CD4-positive, alpha-beta T cell treated with Interleukin-1 beta for 1 hour (primary cell): ENCODE measurements around the gene ARFGEF2.
"Not testable (repeated sequence)": the region's sequence is repeated elsewhere in the genome, so short reads cannot be mapped to it uniquely, and the experiment has no call there.

Experiments used
- DNase-seq, 2 donors: peaks; one replicate each; pipeline ENCODE4 v3.0.0-alpha.2; 2020 to 2022

ARFGEF2 gene

GRCh38 chr20:48930035-48930434 lies 8.5 kb downstream of the ARFGEF2 start:
- no peak for DNase-seq

GRCh38 chr20:48930878-48931277 lies 9.4 kb downstream of the ARFGEF2 start:
- DNase-seq: no peak

- DNase-seq: no peak
Measured at GRCh38 chr20:48931527-48932374, 10.2 kb downstream of the ARFGEF2 start.

- DNase-seq: no peak
Measured at GRCh38 chr20:48932375-48932941, 10.9 kb downstream of the ARFGEF2 start.

- DNase-seq: no peak
Measured at GRCh38 chr20:48933017-48933766, 11.7 kb downstream of the ARFGEF2 start.

GRCh38 chr20:48934273-48934877 lies 12.9 kb downstream of the ARFGEF2 start:
- DNase-seq: not testable (repeated sequence)

GRCh38 chr20:48934966-48935365 lies 13.5 kb downstream of the ARFGEF2 start:
- not testable (repeated sequence) for DNase-seq

GRCh38 chr20:48936178-48936577 lies 14.7 kb downstream of the ARFGEF2 start:
- not testable (repeated sequence) for DNase-seq

GRCh38 chr20:48937674-48938073 lies 16.2 kb downstream of the ARFGEF2 start:
- no peak for DNase-seq

GRCh38 chr20:48938670-48939069 lies 17.2 kb downstream of the ARFGEF2 start:
- no peak for DNase-seq

GRCh38 chr20:48940170-48940569 lies 18.7 kb downstream of the ARFGEF2 start:
- no peak for DNase-seq

- DNase-seq: no peak
Measured at GRCh38 chr20:48941467-48941866, 20.0 kb downstream of the ARFGEF2 start.

GRCh38 chr20:48942730-48943129 lies 21.2 kb downstream of the ARFGEF2 start:
- no peak for DNase-seq

GRCh38 chr20:48944663-48945297 lies 23.3 kb downstream of the ARFGEF2 start:
- DNase-seq: no peak

- DNase-seq: no peak
Measured at GRCh38 chr20:48945840-48946514, 24.5 kb downstream of the ARFGEF2 start.

- no peak for DNase-seq
Measured at GRCh38 chr20:48948612-48949011, 27.1 kb downstream of the ARFGEF2 start.

GRCh38 chr20:48949304-48950170 lies 28.0 kb downstream of the ARFGEF2 start:
- DNase-seq: no peak

- no peak for DNase-seq
Measured at GRCh38 chr20:48951041-48951440, 29.5 kb downstream of the ARFGEF2 start.

- DNase-seq: no peak
Measured at GRCh38 chr20:48951646-48952045, 30.1 kb downstream of the ARFGEF2 start.

GRCh38 chr20:48952656-48953055 lies 31.1 kb downstream of the ARFGEF2 start:
- DNase-seq: no peak

GRCh38 chr20:48953653-48954052 lies 32.1 kb downstream of the ARFGEF2 start:
- no peak for DNase-seq
